ENCODE measurements around the gene PLA2G7. TPM values are rescaled to one million over a fixed set of nuclear protein-coding genes. Genes with fewer than 3 reads are reported as not detected.
"Not testable (repeated sequence)": the region's sequence is repeated elsewhere in the genome, so short reads cannot be mapped to it uniquely, and the experiment has no call there.

Gene PLA2G7
- total and polyA plus RNA-seq, 10 of the 15 experiments (the other 5 are each of a cell fraction or from before 2014, with no cell fraction given) = not detected

DNA sequence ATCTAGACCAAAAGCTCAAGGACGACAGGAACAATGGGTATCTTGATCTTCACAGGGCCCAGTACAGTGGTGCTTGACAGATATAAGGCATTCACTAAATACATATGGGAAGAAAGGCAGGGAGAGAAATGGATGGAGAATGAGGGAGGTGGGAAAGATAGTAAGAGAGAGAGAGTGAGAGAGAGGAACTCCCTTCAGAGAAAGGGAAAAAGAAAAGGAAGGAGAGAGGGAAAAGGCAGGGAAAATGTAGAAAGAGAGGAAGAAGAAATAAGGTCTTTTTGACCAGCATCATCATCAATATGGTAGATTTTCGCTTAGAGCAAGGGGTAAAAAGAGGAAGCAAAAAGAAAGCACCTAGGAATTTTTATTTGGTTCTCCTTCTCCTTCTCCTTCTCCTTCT, 10.8 kb upstream of the PLA2G7 start:
- CTCF ChIA-PET = no interaction called here
- in situ Hi-C loops (cut with MboI) = no loop called here
- no peak for ATAC-seq
- no TSS peak for BruUV-seq (replicated peaks)
- 0% methylated on average over 2 of the region's 2 CpGs for WGBS (ENCODE audit: insufficient coverage, insufficient replicate concordance, low lambda C conversion rate, missing lambda C conversion rate)
- Histone ChIP-seq H3K9ac (ENCODE audit: control insufficient read depth, insufficient read depth, low read length) (no peak overlapping the region), H3K27ac (ENCODE audit: control insufficient read depth, insufficient read depth) (no peak overlapping the region), H3K4me2 (ENCODE audit: control insufficient read depth, insufficient read depth) (no peak overlapping the region), H4K20me1 (ENCODE audit: control insufficient read depth, insufficient read depth) (no peaks in the 10 kb centered on the region), H2AFZ (ENCODE audit: control insufficient read depth, low read depth, low read length) (no peak overlapping the region), H3K36me3 (ENCODE audit: control insufficient read depth in 2 of 2, insufficient read depth in 2 of 2, low read length in 1 of 2) (no peaks in the 10 kb centered on the region), H3K4me1 (ENCODE audit: control insufficient read depth, insufficient read depth, low read length) (no peaks in the 10 kb centered on the region), H3K79me2 (ENCODE audit: control insufficient read depth, insufficient read depth, low read length) (no peaks in the 10 kb centered on the region), H3K9me3 (replicated peaks; ENCODE audit: control insufficient read depth, insufficient read depth, low read length) (no peaks in the 10 kb centered on the region), H3K27me3 (replicated peaks in 1 of 2; ENCODE audit: control insufficient read depth in 2 of 2, insufficient read depth in 2 of 2, low read length in 1 of 2) (no peaks in the 10 kb centered on the region), H3K4me3 (no peak overlapping the region)
- TF ChIP-seq, protein P1, sequence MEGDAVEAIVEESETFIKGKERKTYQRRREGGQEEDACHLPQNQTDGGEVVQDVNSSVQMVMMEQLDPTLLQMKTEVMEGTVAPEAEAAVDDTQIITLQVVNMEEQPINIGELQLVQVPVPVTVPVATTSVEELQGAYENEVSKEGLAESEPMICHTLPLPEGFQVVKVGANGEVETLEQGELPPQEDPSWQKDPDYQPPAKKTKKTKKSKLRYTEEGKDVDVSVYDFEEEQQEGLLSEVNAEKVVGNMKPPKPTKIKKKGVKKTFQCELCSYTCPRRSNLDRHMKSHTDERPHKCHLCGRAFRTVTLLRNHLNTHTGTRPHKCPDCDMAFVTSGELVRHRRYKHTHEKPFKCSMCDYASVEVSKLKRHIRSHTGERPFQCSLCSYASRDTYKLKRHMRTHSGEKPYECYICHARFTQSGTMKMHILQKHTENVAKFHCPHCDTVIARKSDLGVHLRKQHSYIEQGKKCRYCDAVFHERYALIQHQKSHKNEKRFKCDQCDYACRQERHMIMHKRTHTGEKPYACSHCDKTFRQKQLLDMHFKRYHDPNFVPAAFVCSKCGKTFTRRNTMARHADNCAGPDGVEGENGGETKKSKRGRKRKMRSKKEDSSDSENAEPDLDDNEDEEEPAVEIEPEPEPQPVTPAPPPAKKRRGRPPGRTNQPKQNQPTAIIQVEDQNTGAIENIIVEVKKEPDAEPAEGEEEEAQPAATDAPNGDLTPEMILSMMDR (IDR thresholded peaks at IDR 0.05 in 2 of 3, conservative IDR thresholded peaks at IDR 0.05 in 1 of 3; ENCODE audit: control insufficient read depth in 2 of 3, extremely low read depth in 1 of 3, insufficient read depth in 1 of 3, low read depth in 3 of 3, low read length in 3 of 3) = no peak
- TF ChIP-seq, protein P2, sequence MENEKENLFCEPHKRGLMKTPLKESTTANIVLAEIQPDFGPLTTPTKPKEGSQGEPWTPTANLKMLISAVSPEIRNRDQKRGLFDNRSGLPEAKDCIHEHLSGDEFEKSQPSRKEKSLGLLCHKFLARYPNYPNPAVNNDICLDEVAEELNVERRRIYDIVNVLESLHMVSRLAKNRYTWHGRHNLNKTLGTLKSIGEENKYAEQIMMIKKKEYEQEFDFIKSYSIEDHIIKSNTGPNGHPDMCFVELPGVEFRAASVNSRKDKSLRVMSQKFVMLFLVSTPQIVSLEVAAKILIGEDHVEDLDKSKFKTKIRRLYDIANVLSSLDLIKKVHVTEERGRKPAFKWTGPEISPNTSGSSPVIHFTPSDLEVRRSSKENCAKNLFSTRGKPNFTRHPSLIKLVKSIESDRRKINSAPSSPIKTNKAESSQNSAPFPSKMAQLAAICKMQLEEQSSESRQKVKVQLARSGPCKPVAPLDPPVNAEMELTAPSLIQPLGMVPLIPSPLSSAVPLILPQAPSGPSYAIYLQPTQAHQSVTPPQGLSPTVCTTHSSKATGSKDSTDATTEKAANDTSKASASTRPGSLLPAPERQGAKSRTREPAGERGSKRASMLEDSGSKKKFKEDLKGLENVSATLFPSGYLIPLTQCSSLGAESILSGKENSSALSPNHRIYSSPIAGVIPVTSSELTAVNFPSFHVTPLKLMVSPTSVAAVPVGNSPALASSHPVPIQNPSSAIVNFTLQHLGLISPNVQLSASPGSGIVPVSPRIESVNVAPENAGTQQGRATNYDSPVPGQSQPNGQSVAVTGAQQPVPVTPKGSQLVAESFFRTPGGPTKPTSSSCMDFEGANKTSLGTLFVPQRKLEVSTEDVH (IDR thresholded peaks at IDR 0.05; ENCODE audit: low read depth, partially characterized antibody) = no peak
- no peak for TF ChIP-seq RELA (IDR thresholded peaks at IDR 0.05; ENCODE audit: borderline replicate concordance, partially characterized antibody)
- RAD21 ChIA-PET (ENCODE audit: unreplicated experiment) = interaction anchor here (0.6 kb wide), 1 partner anchor 22 kb away, joined by 3 read pairs; no protein-coding TSS in a partner anchor
- no peak for FAIRE-seq
- SMC1A ChIA-PET (ENCODE audit: uncharacterized antibody, unreplicated experiment) = no interaction called here
- no peak for DNase-seq (ENCODE audit: low read depth, low spot score)
- intact Hi-C loops (cut with micrococcal nuclease; ENCODE audit: unreplicated experiment) = no loop called here
- POLR2A ChIA-PET = no interaction called here

DNA sequence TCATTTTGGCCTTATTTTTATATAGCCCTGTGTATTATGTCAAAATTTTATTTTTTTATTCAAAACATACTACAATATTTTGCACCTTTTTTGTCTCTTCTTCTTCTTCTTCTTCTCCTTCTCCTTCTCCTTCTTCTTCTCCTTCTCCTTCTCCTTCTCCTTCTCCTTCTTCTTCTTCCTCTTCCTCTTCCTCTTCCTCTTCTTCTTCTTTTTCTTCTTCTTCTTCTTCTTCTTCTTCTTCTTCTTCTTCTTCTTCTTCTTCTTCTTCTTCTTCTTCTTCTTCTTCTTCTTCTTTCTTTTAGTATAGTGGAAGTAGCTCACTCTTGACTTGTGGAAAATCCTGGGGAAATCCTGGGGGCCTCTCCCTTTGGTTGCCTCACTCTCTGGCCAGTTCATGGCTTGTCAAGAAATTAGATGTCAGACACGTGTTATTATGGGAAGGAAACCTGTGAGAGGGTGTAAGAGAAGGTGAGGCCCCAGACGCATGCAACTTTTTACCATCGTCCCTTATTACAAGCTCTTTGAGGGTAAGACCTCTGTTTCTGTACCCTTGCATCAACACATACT, 9.1 kb upstream of the PLA2G7 start:
- H3K4me1 ChIP-seq (ENCODE audit: control insufficient read depth, insufficient read depth, low read length); ATAC-seq; H3K4me3 ChIP-seq; H4K20me1 ChIP-seq (ENCODE audit: control insufficient read depth, insufficient read depth); DNase-seq (ENCODE audit: low read depth, low spot score); FAIRE-seq; H3K27me3 ChIP-seq (replicated peaks in 1 of 2; ENCODE audit: control insufficient read depth in 2 of 2, insufficient read depth in 2 of 2, low read length in 1 of 2); H3K4me2 ChIP-seq (ENCODE audit: control insufficient read depth, insufficient read depth); in situ Hi-C loops (cut with MboI); BruUV-seq (replicated peaks); H3K9ac ChIP-seq (ENCODE audit: control insufficient read depth, insufficient read depth, low read length); intact Hi-C loops (cut with micrococcal nuclease; ENCODE audit: unreplicated experiment); H2AFZ ChIP-seq (ENCODE audit: control insufficient read depth, low read depth, low read length); RAD21 ChIA-PET (ENCODE audit: unreplicated experiment); H3K9me3 ChIP-seq (replicated peaks; ENCODE audit: control insufficient read depth, insufficient read depth, low read length); SMC1A ChIA-PET (ENCODE audit: uncharacterized antibody, unreplicated experiment); POLR2A ChIA-PET; H3K79me2 ChIP-seq (ENCODE audit: control insufficient read depth, insufficient read depth, low read length); CTCF ChIA-PET; H3K27ac ChIP-seq (ENCODE audit: control insufficient read depth, insufficient read depth); H3K36me3 ChIP-seq (ENCODE audit: control insufficient read depth in 2 of 2, insufficient read depth in 2 of 2, low read length in 1 of 2): not testable (repeated sequence)
- WGBS (ENCODE audit: insufficient coverage, insufficient replicate concordance, low lambda C conversion rate, missing lambda C conversion rate) = 17% methylated on average over 3 of the region's 3 CpGs

All from GM12878 (cell line).